ENCODE data around the gene PIK3R4.

Gene PIK3R4

GRCh38 chr3:130692455-130692854 lies 54.2 kb downstream of the PIK3R4 start:
- in situ Hi-C loops (cut with MboI; ENCODE audit: low sequenced_read_pairs), result no loop called here

- in situ Hi-C loops (cut with MboI; ENCODE audit: low sequenced_read_pairs), result no loop called here
These were observed 57.7 kb downstream of the PIK3R4 start for GRCh38 chr3:130688697-130689470.

GRCh38 chr3:130688015-130688688 lies 58.5 kb downstream of the PIK3R4 start:
- in situ Hi-C loops (cut with MboI; ENCODE audit: low sequenced_read_pairs), result no loop called here

DNA sequence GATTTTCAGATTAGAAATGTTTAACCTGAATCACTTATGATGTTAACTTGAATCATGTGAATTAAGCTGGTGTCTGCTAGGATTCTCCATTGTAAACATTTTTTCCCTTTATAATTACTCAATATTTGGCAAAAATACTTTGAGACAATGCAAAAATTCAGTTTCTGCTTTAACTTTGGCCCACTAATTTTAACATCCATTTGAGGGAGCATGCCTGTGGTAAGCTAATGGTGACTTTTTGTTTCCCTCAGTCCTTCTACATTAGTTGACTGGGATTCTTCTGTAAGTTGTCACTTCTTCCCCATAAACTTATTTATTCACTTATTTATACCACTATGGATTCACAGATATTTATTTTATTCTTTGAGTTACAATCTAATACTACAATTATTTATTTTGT lies 59.3 kb downstream of the PIK3R4 start:
- in situ Hi-C loops (cut with MboI; ENCODE audit: low sequenced_read_pairs), result no loop called here

GRCh38 chr3:130686833-130687232 lies 59.8 kb downstream of the PIK3R4 start:
- in situ Hi-C loops (cut with MboI; ENCODE audit: low sequenced_read_pairs), result no loop called here

DNA sequence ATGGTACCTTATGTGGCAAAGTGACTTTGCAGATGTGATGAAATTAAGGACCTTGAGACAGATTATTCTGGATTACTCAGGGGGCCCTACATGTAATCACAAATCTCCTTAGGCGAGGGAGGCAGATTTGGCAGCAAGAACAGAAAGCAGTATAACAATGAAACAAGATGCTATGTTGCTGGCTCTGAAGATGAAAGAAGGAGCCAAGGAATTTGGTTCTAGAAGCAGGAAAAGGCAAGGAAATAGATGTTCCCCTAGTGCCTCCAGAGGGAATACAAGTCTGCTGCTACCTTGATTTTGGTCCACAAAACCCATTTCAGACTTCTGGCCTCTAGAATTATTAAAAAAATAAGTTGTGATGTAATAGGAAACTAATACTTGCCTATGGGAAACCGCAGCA lies 64.5 kb downstream of the PIK3R4 start:
- in situ Hi-C loops (cut with MboI; ENCODE audit: low sequenced_read_pairs), result no loop called here

DNA sequence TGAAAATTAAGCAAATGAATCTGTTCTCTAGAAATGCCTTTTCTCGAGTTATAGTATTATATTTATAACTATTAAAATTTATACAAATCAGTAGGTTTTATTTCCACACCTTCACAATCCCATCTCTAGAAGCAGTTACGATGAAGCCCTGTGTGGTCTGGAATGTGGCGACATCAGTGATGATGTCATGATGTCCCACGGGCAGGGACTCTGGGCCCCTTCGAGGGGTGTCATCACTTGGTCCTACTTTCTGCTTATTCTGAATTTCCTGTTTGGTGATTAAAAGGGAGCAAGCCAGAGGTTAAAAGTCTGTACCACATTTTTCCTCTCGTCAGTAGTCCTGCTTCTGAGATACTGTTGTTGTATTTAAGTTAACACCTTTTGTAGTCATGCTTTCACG lies 67.4 kb downstream of the PIK3R4 start:
- in situ Hi-C loops (cut with MboI; ENCODE audit: low sequenced_read_pairs), result no loop called here

- in situ Hi-C loops (cut with MboI; ENCODE audit: low sequenced_read_pairs), result no loop called here
These were observed 69.3 kb downstream of the PIK3R4 start for GRCh38 chr3:130677343-130677742.

DNA sequence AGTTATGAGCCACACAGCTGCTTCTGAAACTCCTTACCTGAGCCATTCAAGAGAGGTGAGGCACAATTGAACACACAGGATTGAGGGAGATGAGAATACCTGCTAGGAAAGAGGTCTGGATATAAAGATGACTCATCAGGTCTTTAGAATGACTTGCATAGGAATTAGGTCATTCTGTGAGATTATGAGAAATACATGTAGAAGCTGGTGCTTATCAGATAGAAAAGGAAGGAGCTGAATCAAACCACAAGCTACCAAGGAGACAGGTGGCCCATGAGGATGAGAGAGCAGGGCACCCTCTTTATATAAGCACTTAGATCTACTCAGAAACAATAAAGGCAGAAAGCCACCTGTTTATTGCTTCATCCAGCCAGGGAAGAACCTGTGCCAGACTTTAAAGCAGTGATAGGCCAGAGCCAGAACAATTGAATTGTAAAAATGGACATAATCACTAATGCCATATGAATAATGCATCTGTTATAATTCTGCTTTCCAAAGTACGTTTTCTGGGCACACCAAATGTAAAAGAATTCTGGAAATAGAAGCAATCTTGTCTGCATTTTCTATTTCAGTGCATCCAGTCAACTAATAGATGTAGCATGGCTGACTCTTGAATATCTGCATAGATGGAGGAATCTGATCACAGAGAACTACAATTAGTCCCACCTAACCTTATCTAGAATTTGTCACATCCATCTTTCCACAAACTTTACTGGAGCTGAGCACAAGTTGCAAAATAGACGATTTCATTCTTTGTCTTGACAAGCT lies 74.9 kb downstream of the PIK3R4 start:
- in situ Hi-C loops (cut with MboI; ENCODE audit: low sequenced_read_pairs), result no loop called here

- in situ Hi-C loops (cut with MboI; ENCODE audit: low sequenced_read_pairs), result no loop called here
These were observed 76.9 kb downstream of the PIK3R4 start for GRCh38 chr3:130669740-130670139.

DNA sequence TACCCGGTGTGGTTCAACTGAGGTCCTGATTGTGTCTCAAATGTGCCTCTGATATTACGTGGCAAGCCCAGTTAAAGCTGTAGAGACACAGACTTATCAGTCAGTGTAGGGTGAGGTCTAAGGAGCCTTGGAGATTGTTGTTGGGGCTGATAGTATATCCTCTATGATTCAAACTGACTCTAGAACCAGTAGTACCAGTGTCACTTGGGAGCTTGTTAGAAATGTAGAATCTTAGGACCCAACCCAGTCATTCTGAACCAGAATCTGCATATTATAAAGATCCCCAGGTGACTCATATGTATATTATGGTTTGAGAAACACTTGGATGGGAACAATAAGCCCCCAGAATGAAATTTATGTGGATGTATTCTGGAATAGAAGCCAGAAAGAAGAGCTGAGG lies 83.5 kb downstream of the PIK3R4 start:
- in situ Hi-C loops (cut with MboI; ENCODE audit: low sequenced_read_pairs), result no loop called here

- in situ Hi-C loops (cut with MboI; ENCODE audit: low sequenced_read_pairs), result no loop called here
These were observed 84.1 kb downstream of the PIK3R4 start for GRCh38 chr3:130662501-130662996.

DNA sequence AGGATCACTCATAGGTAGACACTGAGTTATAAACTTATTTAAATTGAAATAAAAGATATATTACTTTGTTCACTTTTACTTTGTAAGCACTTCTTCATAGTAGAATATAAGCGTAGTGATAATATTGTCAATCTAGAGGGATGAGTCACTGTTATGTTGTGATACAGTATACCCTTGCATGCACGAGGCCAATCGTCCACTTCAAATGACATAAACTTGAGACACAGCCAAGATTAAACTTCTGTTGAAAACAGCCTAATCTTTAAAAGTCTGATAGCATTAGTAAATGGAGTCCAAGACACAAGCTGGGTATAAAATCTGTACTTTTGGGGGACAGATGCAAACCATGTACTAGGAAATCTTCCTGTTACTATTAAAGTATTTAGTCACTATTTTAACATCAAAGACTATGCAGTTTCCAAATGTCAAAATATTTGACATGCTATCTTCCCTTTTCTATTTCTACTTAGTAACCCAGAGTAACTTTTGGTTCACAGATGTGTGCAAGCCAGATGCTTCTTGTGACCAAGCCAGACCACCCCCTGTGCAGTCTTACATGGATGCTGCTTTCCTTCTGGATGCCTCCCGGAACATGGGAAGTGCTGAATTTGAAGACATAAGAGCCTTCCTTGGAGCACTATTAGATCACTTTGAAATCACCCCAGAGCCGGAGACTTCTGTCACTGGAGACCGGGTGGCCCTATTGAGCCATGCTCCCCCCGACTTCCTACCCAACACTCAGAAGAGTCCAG lies 85.3 kb downstream of the PIK3R4 start:
- in situ Hi-C loops (cut with MboI; ENCODE audit: low sequenced_read_pairs), result no loop called here

DNA sequence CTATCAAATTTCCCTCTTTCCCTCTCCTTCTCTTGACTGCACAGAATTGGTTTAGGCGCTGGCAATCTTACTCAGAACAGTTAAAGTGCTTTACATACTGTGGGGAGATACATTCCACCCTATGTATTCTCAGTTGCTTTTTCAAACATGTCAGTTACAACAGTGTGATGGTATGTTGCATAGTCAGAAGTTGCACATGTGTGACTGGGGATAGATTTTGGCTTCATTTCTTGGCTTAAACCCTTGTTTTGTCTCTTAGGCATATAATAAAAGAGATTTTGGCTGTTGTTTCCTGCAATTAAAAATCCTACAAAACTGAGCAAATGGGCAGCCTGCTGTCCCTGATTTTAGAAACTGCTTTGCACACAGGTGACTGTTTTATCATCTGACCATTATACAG lies 86.7 kb downstream of the PIK3R4 start:
- in situ Hi-C loops (cut with MboI; ENCODE audit: low sequenced_read_pairs), result no loop called here

DNA sequence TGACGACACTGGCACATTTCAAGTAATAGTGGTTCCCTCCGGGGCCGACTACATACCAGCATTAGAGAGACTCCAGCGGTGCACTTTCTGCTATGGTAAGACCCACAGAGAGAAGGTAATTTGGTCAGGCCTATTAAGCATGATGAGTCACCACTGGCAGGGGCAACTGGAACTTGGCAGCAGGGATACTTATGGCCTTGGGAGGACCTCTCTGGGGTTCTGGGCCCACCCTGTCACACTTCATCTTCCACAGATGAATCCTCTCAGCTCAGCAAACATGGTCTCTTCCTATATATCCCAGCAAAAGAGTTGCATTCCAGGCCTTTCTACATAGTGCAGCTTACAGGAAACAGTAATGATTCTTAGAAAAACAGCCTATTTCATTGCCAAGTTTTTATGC lies 88.0 kb downstream of the PIK3R4 start:
- in situ Hi-C loops (cut with MboI; ENCODE audit: low sequenced_read_pairs), result no loop called here

- in situ Hi-C loops (cut with MboI; ENCODE audit: low sequenced_read_pairs), result no loop called here
These were observed 90.0 kb downstream of the PIK3R4 start for GRCh38 chr3:130656627-130657026.

DNA sequence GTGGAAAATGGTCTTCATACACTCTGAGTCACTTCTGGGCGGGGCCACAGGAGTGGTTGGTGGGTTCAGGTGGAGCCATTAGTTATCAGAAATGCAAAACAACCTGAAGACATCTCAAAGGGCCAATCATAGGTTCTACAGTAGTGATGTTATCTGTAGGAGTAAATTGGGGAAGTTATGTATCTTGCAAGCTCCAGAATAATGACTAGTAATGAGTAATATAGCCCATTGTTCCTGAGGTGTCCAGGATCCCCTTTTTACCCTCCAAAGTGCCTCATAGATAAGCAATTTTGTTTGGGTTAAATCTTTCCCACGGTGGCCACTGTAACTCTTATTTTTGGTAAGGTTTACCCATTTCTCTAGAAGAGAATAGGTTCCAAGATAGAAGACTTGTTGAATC lies 91.7 kb downstream of the PIK3R4 start:
- in situ Hi-C loops (cut with MboI; ENCODE audit: low sequenced_read_pairs), result no loop called here

GRCh38 chr3:130654091-130654490 lies 92.5 kb downstream of the PIK3R4 start:
- in situ Hi-C loops (cut with MboI; ENCODE audit: low sequenced_read_pairs), result no loop called here

DNA sequence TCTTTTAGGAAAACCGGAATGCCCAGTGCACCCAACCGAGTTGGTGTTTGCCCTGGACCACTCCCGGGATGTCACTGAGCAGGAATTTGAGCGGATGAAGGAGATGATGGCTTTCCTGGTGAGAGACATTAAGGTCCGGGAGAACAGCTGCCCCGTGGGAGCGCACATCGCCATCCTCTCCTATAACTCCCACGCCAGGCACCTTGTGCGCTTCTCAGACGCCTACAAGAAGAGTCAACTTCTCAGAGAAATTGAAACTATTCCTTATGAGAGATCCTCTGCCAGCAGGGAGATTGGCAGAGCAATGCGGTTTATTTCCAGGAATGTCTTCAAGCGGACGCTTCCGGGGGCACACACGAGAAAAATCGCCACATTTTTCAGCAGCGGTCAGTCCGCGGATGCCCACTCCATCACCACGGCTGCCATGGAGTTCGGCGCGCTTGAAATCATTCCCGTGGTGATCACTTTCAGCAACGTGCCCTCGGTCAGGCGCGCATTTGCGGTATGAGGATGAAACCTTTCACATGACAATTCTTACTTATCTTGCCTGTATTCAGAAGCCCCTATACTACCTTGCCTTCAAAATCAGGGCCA lies 97.5 kb downstream of the PIK3R4 start:
- in situ Hi-C loops (cut with MboI; ENCODE audit: low sequenced_read_pairs), result no loop called here

DNA sequence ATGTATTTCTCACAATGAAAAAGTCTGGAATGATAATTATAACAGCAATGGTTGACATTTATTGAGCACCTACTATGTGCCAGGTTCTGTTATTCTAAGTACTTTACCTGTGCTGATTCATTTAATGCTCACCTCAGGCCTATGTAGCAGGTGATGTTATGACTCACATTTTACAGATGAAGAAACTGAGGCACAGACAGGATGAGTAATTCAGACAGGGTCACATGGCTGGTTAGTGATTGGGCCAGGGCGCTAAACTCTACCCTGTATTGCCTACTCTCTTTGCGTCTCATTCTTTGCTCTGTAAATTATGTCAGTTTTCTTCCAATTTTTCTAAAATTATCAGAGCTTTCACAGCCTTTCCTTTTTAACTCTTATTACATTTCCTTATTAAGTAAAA lies 98.3 kb downstream of the PIK3R4 start:
- in situ Hi-C loops (cut with MboI; ENCODE audit: low sequenced_read_pairs), result no loop called here

DNA sequence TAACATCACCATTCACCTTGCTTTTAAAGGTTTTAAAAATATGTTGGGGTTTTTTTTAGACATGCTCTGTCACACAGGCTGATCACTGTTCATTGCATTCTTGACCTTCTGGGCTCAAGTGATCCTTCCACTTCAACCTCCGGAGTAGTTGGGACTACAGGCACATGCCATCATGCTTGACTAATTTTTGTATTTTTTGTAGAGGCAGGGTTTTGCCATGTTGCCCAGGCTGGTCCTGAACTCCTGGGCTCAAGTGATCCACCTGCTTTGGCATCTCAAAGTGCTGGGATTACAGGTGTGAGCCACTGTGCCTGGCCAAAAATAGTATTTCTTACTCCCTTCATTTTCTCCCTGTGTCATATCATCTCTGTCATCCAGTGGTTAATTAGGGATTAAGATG lies 101.4 kb downstream of the PIK3R4 start:
- in situ Hi-C loops (cut with MboI; ENCODE audit: low sequenced_read_pairs), result no loop called here

Measured in HL-60/S4 (cell line).